ENCODE results near the gene VDR.
A peak's percentile ranks its signal among the peaks of the same experiment; 100 is the strongest.
"Not testable (repeated sequence)": the region's sequence is repeated elsewhere in the genome, so short reads cannot be mapped to it uniquely, and the experiment has no call there.

VDR gene

DNA sequence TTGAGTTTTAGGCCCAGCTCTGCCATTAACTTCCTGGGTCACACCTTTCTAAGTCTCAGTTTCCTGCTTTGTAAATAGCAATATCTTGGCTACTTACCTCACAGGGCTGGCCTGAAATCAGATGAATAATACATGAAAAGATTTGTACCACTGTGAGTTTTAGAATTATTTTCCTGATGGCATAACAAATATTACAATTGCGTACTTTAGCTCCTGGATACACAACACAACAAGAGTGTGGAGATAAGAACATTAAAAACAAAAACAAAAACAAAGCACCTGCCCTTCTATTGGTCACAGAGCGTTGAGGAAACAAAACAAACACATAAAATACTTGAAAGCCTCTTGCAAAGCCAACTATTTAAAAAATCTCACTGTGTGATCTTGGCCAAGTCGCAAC, 80.2 kb downstream of the VDR start:
- DNase-seq: no peak

DNA sequence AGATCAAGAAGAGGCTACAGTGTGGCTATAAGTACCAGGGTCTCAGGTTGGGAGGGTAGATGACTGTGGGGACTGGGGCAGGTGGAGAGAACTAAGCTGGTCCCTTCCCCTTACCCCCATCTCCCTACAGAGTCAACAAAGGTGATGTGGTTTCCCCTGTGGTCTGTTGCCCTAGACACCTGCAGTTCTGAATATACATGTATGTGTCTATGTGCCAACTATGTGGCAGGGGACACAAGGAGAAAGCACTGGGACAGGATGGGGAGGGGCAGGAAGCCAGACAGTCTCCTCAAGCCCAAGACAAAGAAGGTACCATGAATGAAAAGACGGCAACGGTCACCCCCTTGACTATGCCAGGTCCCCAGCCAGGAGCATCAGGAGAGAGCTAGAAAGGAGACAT, 80.6 kb downstream of the VDR start:
- DNase-seq: no peak

DNA sequence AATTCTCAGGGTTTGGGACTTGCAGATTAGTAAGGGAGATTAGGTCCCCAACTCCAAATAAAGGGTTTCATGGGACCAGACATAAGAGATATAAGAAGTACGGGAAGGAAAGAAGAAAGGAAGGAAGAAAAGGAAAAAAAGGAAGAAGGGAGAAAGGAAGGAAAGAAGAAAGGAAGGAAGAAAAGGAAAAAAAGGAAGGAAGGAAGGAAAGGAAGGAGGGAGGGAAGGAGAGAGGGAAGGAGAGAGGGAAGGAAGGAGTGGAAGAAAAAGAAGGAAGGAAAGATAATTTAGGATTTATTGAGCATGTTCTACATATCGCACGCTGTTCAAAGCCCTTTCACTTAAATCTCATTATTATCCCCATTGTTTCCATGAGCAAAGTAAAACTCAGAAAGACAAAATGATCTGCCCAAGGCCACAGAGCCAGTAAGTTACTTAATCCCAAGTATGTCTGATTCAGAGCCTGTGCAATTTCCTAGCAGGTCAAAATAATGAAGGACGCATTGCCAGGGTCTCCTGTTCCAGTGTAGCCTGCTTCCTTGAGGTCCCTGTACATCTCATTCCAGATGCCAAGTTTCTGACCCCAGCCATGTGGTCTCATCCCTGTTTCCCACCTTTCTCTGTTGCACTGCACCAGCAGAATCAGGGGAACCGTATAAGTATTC, 81.2 kb downstream of the VDR start:
- DNase-seq: no peak

DNA sequence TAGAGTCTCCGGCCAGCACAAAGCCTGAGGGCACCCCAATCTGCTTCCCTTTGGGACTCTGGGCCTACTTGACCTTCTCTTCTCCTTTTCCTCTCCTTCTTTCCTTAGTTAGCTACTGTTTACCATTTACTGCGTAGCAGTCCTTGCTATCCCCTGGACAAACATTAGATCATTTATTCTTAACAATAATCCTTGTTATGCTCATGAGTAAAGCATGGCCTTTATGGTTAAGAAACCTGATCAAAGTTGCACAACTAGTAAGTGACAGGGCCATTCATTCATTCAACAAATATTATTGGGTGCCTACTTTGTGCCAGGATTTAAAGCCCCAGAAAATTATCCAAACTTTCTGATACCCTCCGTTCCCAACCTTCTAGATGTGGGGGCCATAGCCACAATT, 81.9 kb downstream of the VDR start:
- no peak for DNase-seq

DNA sequence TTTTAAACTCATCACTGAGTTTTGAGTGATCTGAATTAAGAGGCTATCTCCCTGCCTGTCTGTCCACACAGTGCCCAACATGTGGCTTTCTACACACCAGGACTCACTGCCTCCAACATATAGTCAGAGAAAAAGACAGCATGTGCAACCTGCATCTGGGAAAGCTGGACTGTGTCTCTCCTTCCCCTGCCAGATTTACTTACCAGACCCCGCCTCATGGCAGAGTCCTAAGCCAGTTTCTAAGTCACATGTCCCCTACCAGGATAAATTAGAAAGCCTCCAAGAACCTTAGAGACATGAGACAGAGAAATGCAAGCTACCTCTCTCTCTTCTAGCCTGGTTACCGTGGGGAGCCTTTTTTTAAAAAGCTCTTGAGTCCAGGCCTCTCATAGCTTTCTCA, 82.4 kb downstream of the VDR start:
- DNase-seq: no peak

DNA sequence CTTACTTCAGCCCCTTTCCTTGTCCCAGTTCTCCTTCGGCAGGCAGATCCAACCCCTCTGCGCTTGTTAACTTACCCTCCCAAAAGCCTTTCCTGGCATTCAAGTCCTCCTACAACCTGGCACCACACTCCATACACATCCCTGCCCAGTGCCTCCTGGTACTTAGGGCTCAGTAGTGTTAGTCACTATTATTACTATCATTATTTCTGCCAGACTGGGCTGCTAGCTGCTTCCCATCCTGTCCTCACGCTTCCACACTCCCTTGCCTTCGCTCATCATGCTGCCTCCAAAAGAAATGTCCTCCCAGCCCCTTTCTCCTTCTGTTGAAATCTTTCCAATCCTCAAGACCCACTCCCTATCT, 83.5 kb downstream of the VDR start:
- no peak for DNase-seq

DNA sequence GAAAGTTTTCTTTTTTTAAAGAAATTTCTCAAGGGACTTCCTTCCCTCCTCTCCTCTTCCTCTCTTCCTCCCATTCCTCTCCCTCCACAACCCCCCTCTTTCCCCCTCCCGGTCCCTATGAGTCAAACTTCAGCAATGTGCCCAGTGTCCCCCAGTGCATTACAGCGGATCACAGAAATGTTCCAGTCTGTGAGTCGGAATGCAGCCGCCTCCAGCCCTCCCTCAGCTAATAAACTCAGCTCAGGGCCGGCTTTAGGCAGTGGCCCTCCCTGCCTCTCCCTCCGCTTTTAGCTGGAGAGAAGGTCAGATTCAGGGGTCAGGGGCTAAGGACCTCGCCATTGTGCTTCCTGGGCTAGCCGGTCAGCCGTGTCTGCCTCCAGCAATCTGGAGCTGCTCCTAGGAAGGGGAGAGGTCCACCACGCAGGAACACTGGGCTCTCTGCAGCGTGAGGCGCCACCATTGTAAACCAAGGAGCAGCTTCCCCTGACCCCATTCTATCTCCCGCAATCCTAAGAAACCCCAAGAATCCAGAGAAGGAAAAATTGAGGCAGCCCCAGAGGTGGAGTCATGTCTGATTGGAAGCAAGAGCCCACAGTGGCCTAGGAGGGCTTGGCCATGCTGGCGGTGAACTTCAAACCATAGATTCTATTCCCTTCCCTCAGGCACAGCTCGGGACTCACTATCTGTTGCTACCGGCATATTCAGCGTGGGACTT, 84.0 kb downstream of the VDR start:
- DNase-seq: no peak

DNA sequence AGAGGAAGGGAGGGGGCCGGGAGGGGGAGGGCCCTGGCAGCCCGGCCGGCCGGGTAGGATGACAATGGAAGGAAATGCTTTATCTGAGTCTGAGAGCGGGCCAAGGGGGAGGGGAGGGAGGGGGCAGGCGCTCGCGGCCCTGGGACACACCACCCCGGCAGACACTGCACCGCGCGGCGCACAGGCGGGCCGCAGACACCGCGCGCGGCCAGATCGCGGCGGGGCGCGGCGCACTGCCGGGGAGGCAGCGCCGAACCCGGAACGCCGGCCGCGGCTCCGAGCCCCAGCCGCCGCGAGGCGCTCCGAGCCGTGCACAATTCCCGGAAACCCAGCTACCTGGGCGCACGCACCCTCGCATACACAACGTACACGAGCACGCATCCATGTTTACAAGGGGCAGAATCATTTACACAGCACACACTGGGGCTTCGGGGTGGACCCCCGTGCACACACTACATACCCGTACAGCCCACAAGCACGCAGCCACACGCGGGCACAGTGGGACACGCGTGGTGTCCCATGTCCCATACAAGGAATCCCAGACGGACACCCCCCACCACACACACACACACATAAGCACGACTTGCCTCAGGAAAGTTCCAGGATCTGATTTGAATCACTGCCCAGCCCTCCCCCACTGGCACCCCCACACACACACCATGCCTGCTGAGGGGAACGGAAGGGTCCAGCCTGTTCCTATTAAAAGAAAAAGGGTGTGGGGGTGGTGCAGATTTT, 84.7 kb downstream of the VDR start, which contains the start of gene HDAC7:
Gene HDAC7, minus strand, starts transcription at position 8 of the 735 bp plus-strand sequence. CDS start 118 bp downstream, outside the sequence.
- DNase-seq: peak; percentile 83

DNA sequence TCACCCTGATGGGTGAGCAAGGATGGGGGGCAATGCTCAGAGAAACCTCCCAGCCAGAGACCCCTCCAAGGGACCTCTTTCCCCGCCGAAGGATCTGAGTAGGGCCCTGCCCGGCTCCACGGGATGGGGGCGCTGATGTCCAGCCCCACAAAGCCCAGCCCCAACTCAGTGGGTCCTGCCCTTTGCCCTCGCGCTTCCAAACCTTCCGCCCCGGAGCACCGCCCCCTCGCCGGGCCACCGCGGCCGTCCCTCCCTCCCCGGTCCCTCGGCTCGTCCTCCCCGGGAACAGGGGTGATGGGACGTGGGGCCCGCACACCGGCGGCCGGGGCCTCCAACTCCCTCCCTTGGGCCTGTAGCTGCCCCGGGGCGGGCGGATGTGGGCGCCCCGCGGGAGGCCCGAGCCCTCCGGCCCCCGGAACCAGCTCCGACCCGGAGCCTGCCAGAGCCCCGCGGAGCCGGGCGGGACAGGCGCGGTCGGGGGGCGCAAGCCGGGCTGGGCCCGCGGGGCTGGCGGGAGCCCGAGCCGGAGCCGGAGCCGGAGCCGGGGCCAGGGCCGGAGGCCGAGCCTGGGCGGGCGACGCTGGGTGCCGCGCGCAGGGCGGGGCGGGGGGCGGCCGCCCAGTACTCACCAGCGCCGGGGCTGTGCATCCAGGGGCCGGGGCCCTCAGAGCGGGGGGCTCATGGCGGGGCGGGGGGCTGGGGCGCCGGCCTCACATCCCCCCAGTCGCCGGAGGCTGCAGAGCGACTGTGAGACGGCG, 85.5 kb downstream of the VDR start:
- DNase-seq: peak; percentile 79

DNA sequence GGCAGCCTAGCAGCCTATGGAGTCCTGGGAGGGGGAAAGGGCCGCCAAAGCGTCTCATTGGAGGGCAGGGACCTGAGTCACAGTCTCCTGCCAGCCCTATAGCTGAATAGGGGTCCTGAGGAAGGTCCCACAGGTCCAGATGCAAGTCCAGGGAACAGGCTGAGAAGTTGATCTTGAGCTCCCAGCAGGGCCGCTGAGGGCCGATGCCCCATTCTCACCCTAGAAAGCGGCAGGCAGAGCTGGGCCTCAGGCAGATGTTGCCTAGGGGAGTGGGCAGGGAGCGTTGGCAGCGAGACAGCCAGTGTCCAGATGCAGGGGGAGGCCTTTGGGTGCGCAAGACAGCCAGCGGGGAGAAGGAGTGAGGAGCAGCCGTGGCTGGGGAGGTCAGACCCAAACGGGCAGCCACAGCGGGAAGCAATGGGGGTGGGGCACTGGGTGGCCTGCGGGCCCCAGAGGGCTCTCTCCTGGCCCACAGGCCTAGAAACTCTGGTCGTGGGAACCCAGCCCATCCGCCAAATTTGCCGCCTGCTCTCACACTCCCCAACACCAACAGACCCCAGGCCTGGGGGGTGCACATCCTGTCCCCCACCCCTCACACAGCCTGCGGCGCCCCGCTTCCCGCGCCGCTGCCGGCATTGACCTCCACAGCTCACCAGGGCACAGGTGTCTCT, 86.2 kb downstream of the VDR start:
- DNase-seq: peak; percentile 70

DNA sequence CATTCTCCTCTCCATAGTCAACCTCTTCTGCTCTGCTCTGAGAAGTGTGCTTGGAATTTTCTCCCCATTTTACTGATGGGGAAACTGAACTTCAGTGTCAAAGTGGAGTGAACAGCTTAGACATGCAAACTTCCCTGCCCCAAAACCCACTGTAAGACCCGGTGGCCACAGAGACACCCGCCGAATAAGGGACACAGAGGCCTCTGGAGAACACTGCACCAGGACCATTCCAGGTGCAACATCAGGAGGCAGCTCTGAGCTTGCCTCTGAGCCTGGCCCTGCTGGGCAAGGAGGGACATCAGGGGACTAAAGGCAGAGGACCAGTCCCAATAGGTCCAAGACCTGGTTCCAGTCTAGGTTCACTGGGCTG, 86.8 kb downstream of the VDR start:
- DNase-seq: no peak

DNA sequence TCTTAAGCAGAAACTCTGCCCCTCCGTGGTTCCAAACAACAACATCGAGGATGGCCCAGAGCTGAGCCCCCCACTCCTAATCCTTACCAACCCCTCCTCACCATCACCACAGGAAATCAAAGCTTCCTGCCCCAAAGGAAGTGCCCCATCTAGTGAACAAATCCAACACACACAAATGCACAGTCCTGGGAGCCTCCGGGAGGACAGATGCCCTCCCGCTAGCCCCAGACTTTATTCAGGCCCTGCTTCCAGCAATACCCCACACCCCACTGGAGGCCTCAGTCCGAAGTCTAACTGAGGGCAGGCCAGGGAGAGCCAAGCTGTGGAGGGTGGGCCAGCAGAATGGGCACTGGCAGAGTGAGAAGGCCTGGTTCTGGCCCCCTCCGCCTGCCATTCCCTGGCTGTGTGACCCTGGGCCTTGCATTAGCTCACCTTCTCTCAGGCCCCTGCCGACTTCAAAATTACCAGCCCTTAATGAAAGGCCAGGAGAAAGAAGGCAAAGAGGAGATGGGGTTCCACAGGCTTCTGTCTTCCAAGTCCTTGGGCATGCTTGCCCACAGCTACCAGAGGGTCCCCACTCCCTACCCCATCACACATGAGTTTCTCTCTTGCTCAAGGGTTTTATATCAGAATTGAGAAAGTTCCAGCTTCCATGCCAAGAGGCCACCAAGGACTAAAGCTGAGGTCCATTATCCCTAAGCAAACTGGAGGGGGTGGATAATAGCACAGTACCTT, 87.4 kb downstream of the VDR start:
- DNase-seq: peak; percentile 30

DNA sequence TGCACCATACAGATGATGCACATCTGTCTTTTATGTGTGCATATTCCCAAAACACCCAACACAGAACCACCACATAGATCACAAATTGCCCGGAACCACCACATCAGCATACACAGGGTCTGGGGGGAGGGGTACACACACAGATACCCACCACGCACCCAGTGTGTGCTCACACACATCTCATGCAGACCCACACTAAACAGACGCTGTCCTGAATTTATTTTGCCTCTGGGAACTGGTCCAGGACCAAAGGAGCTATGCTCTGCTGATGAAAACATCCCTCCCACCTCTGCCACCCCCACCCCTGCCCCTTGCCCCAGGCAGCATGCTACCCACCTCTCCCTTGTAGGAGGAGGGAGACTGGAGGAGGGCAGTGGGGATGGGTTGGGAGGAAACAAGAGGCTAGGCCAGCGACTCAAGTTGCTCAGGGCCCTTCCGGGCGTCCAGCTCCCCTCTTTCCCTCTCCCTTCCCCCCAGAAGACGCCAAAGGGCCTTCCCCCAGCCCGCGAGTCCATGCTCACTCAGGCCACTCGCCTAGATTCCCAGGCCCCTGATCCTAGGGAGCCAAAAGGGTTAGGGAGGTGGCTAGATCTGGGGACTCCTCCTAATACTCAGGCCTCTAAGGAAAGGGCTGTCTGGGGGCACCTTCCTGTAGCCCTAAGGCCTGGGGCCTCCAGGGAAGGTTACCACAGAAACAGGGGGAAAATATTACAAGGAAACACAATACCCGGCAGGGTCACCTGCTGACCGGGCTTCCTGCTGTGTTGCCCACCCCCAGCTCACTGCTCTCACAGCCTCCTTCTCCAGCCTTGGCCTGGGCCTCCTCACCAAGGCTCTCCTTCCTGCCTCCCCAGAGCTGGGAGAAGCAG, 88.2 kb downstream of the VDR start:
- DNase-seq: no peak

DNA sequence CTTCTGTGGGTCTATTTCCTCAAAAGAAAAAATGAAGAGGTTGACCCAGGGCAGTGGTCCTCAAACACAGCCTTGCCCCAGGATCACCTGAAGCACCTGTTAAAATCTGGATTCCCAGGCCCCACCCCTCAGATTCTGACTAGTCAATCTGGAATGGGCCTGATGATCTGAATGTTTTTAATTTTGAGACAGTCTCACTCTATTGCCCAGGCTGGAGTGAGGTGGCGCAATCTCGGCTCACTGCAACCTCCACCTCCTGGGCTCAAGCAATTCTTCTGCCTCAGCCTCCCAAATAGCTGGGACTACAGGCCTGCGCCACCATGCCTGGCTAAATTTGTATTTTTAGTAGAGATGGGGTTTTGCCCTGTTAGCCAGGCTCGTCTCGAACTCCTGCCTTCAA, 89.3 kb downstream of the VDR start:
- not testable (repeated sequence) for DNase-seq

DNA sequence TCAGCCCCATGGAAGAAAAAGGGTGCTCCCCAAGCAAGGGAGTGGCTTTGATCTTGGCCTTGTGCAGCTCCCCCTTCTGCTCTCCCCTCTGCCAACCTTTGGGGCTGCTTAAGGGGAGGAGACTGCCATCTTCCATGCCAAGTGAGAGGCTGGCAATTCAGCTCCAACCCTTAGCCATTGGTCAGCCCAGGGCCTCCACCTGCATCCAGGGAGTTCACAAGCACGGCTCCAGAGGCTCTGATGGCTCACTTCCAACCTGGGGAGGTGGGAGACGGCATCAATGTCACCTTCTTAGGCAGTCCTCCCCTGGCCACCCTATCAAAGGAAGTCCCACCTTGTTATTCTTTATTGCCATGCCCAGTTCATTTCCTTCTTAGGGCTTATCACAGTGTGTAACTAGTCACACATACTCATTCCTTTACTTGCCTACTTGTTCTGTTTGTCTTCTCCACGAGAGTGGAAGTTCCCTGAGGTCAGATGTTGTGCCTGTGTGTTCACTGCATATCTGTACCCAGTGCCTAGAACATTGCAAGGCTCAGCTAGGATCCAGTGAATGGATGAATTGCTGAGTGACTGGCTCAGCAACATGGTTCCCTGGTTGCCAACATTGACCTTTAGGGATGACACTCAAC, 90.1 kb downstream of the VDR start:
- DNase-seq: no peak

DNA sequence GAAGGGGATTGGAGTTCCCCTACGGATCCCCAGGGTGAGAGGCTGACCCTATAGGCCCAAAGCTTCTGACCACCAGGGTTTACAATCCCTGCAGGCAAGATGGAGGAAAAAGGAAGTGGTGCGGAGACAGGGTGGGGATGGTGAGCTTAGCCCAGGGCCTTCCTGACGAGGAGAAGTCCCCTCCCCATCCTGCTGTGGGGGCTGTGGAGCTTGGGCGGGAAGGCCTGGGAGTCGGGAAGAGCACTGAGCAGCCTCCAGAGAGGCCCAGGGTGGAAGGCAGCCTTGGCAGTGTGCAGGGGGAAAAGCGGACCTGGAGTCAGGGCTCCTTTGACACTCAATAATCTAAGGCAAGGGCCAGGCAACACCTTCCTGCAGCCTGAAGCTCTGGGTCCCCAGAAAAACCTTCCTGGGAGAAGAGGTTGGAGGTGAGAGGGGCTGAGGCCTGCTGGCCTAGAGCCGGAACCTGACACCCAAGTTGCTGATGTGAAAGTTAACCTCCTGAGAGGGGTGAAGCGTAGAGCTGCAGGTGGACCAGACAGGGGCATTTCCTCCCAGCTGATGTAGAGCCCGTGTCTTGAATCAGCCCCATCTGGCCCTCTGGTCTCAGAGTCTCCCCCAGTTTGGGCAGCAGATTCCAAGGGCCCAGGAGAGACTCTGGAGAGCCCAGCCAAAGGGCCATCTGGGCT, 91.1 kb downstream of the VDR start:
- peak; percentile 89 for DNase-seq

DNA sequence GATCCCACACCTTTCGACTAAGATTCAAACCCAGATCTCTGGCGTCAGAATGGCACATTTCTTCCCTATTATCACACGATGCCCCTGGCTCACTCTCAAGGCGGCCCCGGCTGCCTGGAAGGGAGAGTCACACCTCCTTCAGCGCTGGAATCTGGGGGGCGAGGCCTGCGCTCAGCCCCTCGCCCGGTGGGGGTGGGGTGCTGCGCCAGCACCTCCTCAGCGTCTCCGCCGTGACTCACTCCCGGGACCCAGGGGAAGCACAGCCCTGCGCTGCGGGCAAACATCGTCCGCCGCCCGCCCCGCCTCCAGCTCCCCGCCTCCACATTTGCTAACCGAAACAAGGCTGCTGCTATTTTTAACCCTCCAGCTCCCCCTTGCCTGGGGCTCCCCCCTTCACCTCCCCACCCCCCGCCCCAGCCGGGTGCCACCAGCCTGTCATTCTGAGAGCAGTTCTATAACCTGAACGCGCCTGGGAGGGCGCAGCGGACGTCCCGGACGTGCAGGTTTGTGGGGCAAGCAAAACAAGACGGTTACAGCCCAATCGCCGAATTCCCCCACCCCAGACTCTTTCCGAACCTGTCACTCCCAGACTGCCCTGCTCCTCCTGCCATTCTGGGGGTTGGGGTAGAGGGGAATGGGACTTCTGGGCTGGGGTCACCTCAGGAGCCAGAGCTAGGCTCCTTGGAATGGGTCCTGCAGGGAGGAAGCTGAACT, 91.8 kb downstream of the VDR start:
- peak; percentile 93 for DNase-seq

DNA sequence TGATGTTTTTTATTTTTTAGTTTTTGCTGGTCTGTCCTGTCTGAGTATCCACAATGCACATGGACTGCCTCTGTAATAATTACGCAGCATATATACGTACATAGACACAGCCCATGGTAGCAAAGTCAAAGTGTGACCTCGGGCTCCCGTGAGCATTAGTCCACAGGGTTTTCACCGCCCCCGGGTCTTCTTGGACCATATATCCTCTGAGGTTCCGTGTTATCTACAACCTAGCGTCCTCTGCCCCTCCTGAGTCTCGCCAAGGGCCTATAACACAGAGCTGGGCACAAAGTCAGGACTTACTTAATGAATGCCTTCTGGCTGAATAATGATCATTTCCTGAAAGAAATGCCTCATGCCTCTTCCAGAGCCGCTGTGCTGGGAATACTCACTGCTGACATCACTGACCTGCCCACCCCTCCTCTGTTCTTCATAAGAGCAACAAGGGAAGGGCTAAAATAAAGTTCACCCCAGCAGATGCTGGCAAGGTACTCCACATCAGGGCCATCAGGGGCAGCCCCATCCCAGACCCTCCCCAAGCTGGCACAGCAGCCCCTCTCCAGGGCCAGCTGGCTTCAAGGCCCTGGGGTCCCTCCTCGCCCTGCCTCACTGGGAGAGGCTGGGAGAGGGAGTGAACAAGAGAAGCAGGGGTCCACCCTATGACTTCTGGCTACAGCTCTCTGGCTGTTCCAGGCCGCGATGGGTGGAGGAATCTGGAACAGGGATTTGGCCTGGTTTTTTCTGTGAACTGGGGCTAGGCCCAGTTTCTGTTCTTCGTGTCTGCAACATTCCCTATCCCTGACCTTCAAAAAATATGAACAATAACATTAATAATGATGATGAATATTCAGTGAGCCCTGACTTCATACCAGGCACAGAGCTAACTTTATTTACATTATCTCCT, 93.0 kb downstream of the VDR start:
- no peak for DNase-seq

Data from OCI-M1 (cell line).